ENCODE results near the gene CDKN2B-AS1. TPM values are rescaled to one million over a fixed set of nuclear protein-coding genes. Genes with fewer than 3 reads are reported as not detected.

Gene CDKN2B-AS1
- total and polyA plus RNA-seq, 12 donors, result 0.13 to 2.5 (median 0.74) TPM; not detected in 1

GRCh38 chr9:21967169-21967568 is 27.4 kb upstream of the CDKN2B-AS1 start:
- peaks cover 0 to 13% of the 10 kb centered on the region in 2 donors for H3K4me1 ChIP-seq (replicated peaks in 1 of 2)
- no peak overlapping the region for H3K27ac ChIP-seq
- 19 to 24% (median 19%) methylated on average over 18 to 19 of the region's 19 CpGs for WGBS, 4 donors
- no peak overlapping the region for H3K4me3 ChIP-seq
- intact Hi-C loops (cut with DNase I), result no loop called here
- H3K9me3 ChIP-seq (replicated peaks in 1 of 3), result no peaks in the 10 kb centered on the region
- H3K27me3 ChIP-seq, result peaks cover 75% of the 10 kb centered on the region
- DNase-seq, result no peak
- H3K36me3 ChIP-seq (replicated peaks in 1 of 2), result no peaks in the 10 kb centered on the region
- TF ChIP-seq POLR2A (IDR thresholded peaks at IDR 0.05) (no peak), CTCF (IDR thresholded peaks at IDR 0.05) (no peak)

GRCh38 chr9:21967702-21968101 is 26.9 kb upstream of the CDKN2B-AS1 start:
- intact Hi-C loops (cut with DNase I), result no loop called here
- DNase-seq, result no peak
- TF ChIP-seq CTCF (IDR thresholded peaks at IDR 0.05) (no peak), POLR2A (IDR thresholded peaks at IDR 0.05) (no peak)
- Histone ChIP-seq H3K27me3 (peaks cover 80% of the 10 kb centered on the region), H3K27ac (no peak overlapping the region), H3K36me3 (replicated peaks in 1 of 2) (no peaks in the 10 kb centered on the region), H3K4me1 (replicated peaks in 1 of 2) (peaks cover 0 to 13% of the 10 kb centered on the region in 2 donors), H3K9me3 (replicated peaks in 1 of 3) (no peaks in the 10 kb centered on the region), H3K4me3 (no peak overlapping the region)
- WGBS, 4 donors, result 27 to 33% (median 32%) methylated on average over 10 of the region's 10 CpGs

GRCh38 chr9:21968331-21969010 is 26.1 kb upstream of the CDKN2B-AS1 start:
- Histone ChIP-seq H3K27ac (no peak overlapping the region), H3K4me1 (replicated peaks in 1 of 2) (peaks cover 0 to 13% of the 10 kb centered on the region in 2 donors), H3K9me3 (replicated peaks in 1 of 3) (no peaks in the 10 kb centered on the region), H3K4me3 (no peak overlapping the region), H3K36me3 (replicated peaks in 1 of 2) (no peaks in the 10 kb centered on the region), H3K27me3 (peaks cover 88% of the 10 kb centered on the region)
- intact Hi-C loops (cut with DNase I), result no loop called here
- 11 to 14% (median 12%) methylated on average over 18 to 41 of the region's 41 CpGs for WGBS, 4 donors
- TF ChIP-seq POLR2A (IDR thresholded peaks at IDR 0.05) (no peak), CTCF (IDR thresholded peaks at IDR 0.05) (no peak)
- DNase-seq, result no peak

GRCh38 chr9:21969011-21969940 is 25.3 kb upstream of the CDKN2B-AS1 start:
- TF ChIP-seq CTCF (IDR thresholded peaks at IDR 0.05), result no peak
- TF ChIP-seq POLR2A (IDR thresholded peaks at IDR 0.05), result no peak
- Histone ChIP-seq H3K4me3 (no peak overlapping the region), H3K4me1 (replicated peaks in 1 of 2) (peaks cover under 1 to 16% of the 10 kb centered on the region in 2 donors), H3K27me3 (peaks cover 96% of the 10 kb centered on the region), H3K27ac (no peak overlapping the region), H3K36me3 (replicated peaks in 1 of 2) (no peaks in the 10 kb centered on the region), H3K9me3 (replicated peaks in 1 of 3) (no peaks in the 10 kb centered on the region)
- 13 to 16% (median 15%) methylated on average over 26 to 28 of the region's 28 CpGs for WGBS, 4 donors
- intact Hi-C loops (cut with DNase I), result no loop called here
- DNase-seq, result no peak
